Measurements from ENCODE around the gene PAPLN. TPM values are rescaled to one million over a fixed set of nuclear protein-coding genes. Genes with fewer than 3 reads are reported as not detected.
A peak's percentile ranks its signal among the peaks of the same experiment; 100 is the strongest.

PAPLN gene
- total RNA-seq, 1 donor from 2014 or later: 1.2 TPM

GRCh38 chr14:73238941-73239340 is 1.6 kb downstream of the PAPLN start:
- Histone ChIP-seq H3K9me3 (replicated peaks) (no peaks in the 10 kb centered on the region), H3K27ac (replicated peaks) (no peak overlapping the region), H3K4me1 (peaks cover 43% of the 10 kb centered on the region), H3K36me3 (no peaks in the 10 kb centered on the region), H3K27me3 (ENCODE audit: low read depth) (peaks cover 94% of the 10 kb centered on the region), H3K4me3 (peak overlapping the region; percentile 70)
- TF ChIP-seq CTCF (IDR thresholded peaks at IDR 0.05; ENCODE audit: borderline replicate concordance): no peak
- intact Hi-C loops (cut with micrococcal nuclease): no loop called here
- DNase-seq: no peak

- Histone ChIP-seq H3K27me3 (ENCODE audit: low read depth) (peaks cover 96% of the 10 kb centered on the region), H3K27ac (replicated peaks) (no peak overlapping the region)
These were observed 2.3 kb downstream of the PAPLN start for GRCh38 chr14:73239393-73240241.

GRCh38 chr14:73240816-73241480 is 3.6 kb downstream of the PAPLN start:
- intact Hi-C loops (cut with micrococcal nuclease): no loop called here
- no peak for DNase-seq
- no peaks in the 10 kb centered on the region for H3K9me3 ChIP-seq (replicated peaks)
- no peak for TF ChIP-seq CTCF (IDR thresholded peaks at IDR 0.05; ENCODE audit: borderline replicate concordance)
- no peak overlapping the region for H3K4me3 ChIP-seq
- no peak overlapping the region for H3K27ac ChIP-seq (replicated peaks)
- peaks cover 96% of the 10 kb centered on the region for H3K27me3 ChIP-seq (ENCODE audit: low read depth)
- H3K36me3 ChIP-seq: no peaks in the 10 kb centered on the region
- peaks cover 44% of the 10 kb centered on the region for H3K4me1 ChIP-seq

More at GRCh38 chr14:73239393-73240241, 2.3 kb downstream of the PAPLN start:
- TF ChIP-seq CTCF (IDR thresholded peaks at IDR 0.05; ENCODE audit: borderline replicate concordance): no peak
- Histone ChIP-seq H3K9me3 (replicated peaks) (no peaks in the 10 kb centered on the region), H3K4me3 (peak overlapping the region; percentile 70), H3K36me3 (no peaks in the 10 kb centered on the region), H3K4me1 (peaks cover 43% of the 10 kb centered on the region)
- intact Hi-C loops (cut with micrococcal nuclease): no loop called here
- peak; percentile 51 for DNase-seq

- Histone ChIP-seq H3K27me3 (ENCODE audit: low read depth) (peaks cover 92% of the 10 kb centered on the region), H3K9me3 (replicated peaks) (no peaks in the 10 kb centered on the region), H3K4me1 (peaks cover 47% of the 10 kb centered on the region), H3K4me3 (no peak overlapping the region), H3K27ac (replicated peaks) (peak overlapping the region; percentile 42), H3K36me3 (no peaks in the 10 kb centered on the region)
- intact Hi-C loops (cut with micrococcal nuclease): no loop called here
- no peak for TF ChIP-seq CTCF (IDR thresholded peaks at IDR 0.05; ENCODE audit: borderline replicate concordance)
- DNase-seq: no peak
These were observed 4.3 kb downstream of the PAPLN start for GRCh38 chr14:73241481-73242165.

GRCh38 chr14:73242357-73242901 is 5.1 kb downstream of the PAPLN start:
- Histone ChIP-seq H3K4me3 (peak overlapping the region; percentile 11), H3K9me3 (replicated peaks) (no peaks in the 10 kb centered on the region), H3K27ac (replicated peaks) (peak overlapping the region; percentile 42), H3K36me3 (no peaks in the 10 kb centered on the region), H3K4me1 (peaks cover 41% of the 10 kb centered on the region), H3K27me3 (ENCODE audit: low read depth) (peaks cover 84% of the 10 kb centered on the region)
- intact Hi-C loops (cut with micrococcal nuclease): no loop called here
- no peak for TF ChIP-seq CTCF (IDR thresholded peaks at IDR 0.05; ENCODE audit: borderline replicate concordance)
- no peak for DNase-seq

Data from left ventricle myocardium inferior (tissue), 1 donor.